K562 (cell line): ENCODE measurements around the gene SHISA7. TPM values are rescaled to one million over a fixed set of nuclear protein-coding genes. Genes with fewer than 3 reads are reported as not detected.

ENCODE experiments used
- DMBX1 ChIP-seq: fragments of 250-450 bp; sonication (Bioruptor Pico); IDR thresholded peaks from 2 replicates; pipeline ENCODE4 v1.8.0; 2022; ENCODE audit warnings: inconsistent platforms, mild to moderate bottlenecking, moderate library complexity, borderline replicate concordance
- ETV6 ChIP-seq, 3 experiments: fragments of 150-350 bp in 1 of 3; sonication (generic) in 1 of 3; formaldehyde crosslinking in 1 of 3; IDR thresholded peaks; 2 replicates each; pipeline versions ENCODE4 v1.6.1 to v1.8.0; 2014 to 2022; ENCODE audit warnings: borderline replicate concordance in 2 of 3, low read depth in 2 of 3, antibody characterized with exemption in 1 of 3, low read length in 1 of 3, mild to moderate bottlenecking in 1 of 3, missing genetic modification reagents in 1 of 3
- IFI16 ChIP-seq: fragments of 250-450 bp; sonication (Bioruptor Pico); IDR thresholded peaks from 2 replicates; pipeline ENCODE4 v2.1.2; 2022; ENCODE audit warnings: mild to moderate bottlenecking, inconsistent platforms
- JUND ChIP-seq, 2 experiments: IDR thresholded peaks; 2 replicates in 1 of 2; 3 replicates in 1 of 2; pipeline ENCODE4 v1.6.1; 2011; ENCODE audit warnings: borderline replicate concordance in 2 of 2, low read depth in 2 of 2, low read length in 2 of 2, improper control_type of control experiment in 1 of 2, missing biosample characterization in 1 of 2, missing genetic modification characterization in 1 of 2, missing genetic modification reagents in 1 of 2
- KHSRP ChIP-seq: fragments of 450-650 bp; IDR thresholded peaks from 2 replicates; pipeline ENCODE4 v1.6.1; 2017
- NCOA2 ChIP-seq, 2 experiments: fragments of 450-650 bp; IDR thresholded peaks; 2 replicates each; pipeline ENCODE4 v1.6.1; 2018; ENCODE audit warnings: mild to moderate bottlenecking in 2 of 2, moderate library complexity in 1 of 2; ENCODE audit not compliant: partially characterized antibody in 2 of 2
- NFYB ChIP-seq: IDR thresholded peaks from 2 replicates; pipeline ENCODE4 v1.6.1; 2011; ENCODE audit warnings: mild to moderate bottlenecking, moderate library complexity; ENCODE audit not compliant: insufficient read length; ENCODE audit errors: extremely low read depth
- NR2C1 ChIP-seq, 2 experiments: fragments of 450-650 bp; IDR thresholded peaks; 2 replicates each; pipeline ENCODE4 v1.6.1; 2017; ENCODE audit warnings: mild to moderate bottlenecking in 2 of 2, antibody characterized with exemption in 1 of 2, inconsistent platforms in 1 of 2, missing compliant biosample characterization in 1 of 2, missing genetic modification characterization in 1 of 2
- NR3C1 ChIP-seq: sonication (generic); formaldehyde crosslinking; IDR thresholded peaks from 2 replicates; pipeline ENCODE4 v1.8.1; 2022; ENCODE audit warnings: missing genetic modification reagents
- RCOR1 ChIP-seq, 2 experiments: IDR thresholded peaks; 2 replicates each; pipeline ENCODE4 v1.6.1; 2012; ENCODE audit warnings: low read depth in 2 of 2, low read length in 2 of 2, borderline replicate concordance in 1 of 2, improper control_type of control experiment in 1 of 2
- SRSF7 ChIP-seq: fragments of 200-400 bp; formaldehyde crosslinking; optimal IDR thresholded peaks from 2 replicates; pipeline ENCODE3; 2017; ENCODE audit warnings: mild to moderate bottlenecking, low read depth, low read length
- TBL1XR1 ChIP-seq, 2 experiments: IDR thresholded peaks; 2 replicates each; pipeline ENCODE4 v1.6.1; 2012; ENCODE audit warnings: improper control_type of control experiment in 2 of 2, low read length in 2 of 2, mild to moderate bottlenecking in 1 of 2
- WHSC1 ChIP-seq: IDR thresholded peaks from one replicate; pipeline ENCODE4 v1.6.1; 2012; ENCODE audit warnings: low read length, control low read depth, inconsistent platforms
- ZNF146 ChIP-seq: IDR thresholded peaks from one replicate; pipeline ENCODE4 v1.6.1; 2018; ENCODE audit warnings: missing compliant biosample characterization; ENCODE audit not compliant: unreplicated experiment
- ZNF197 ChIP-seq: fragments of 200-800 bp; sonication (Bioruptor generic); IDR thresholded peaks from 2 replicates; pipeline ENCODE4 v1.6.1; 2016; ENCODE audit warnings: low read depth, missing genetic modification characterization, missing compliant biosample characterization
- ZNF77 ChIP-seq: fragments of 250-450 bp; sonication (Bioruptor Pico); IDR thresholded peaks from 2 replicates; pipeline ENCODE4 v1.5.0; 2020
- polyA plus RNA-seq, 8 experiments: library from polyadenylated mRNA; depleted of rRNA in 4 of 8; stranded (reverse) in 5 of 8; unstranded in 3 of 8; fragments of >200 nt; fragmentation: Nextera tagmentation in 2 of 8; fragmentation: Illumina TruSeq in 1 of 8; extraction: Ambion mirVana in 2 of 8; extraction: Trizol in 1 of 8; gene quantifications; 2 replicates each; pipeline versions ENCODE4 v1.2.1 to v1.2.3, GENCODE V29; 2011 to 2014; ENCODE audit warnings: inconsistent platforms in 1 of 8, missing spikeins in 1 of 8
- total RNA-seq, 7 experiments: library from RNA; depleted of rRNA in 6 of 7; stranded (reverse); fragments of >200 nt in 6 of 7; fragmentation: Illumina TruSeq in 2 of 7; extraction: Trizol in 2 of 7; gene quantifications; 2 replicates each; pipeline versions ENCODE4 v1.2.1 to v1.2.3, GENCODE V29; 2011 to 2021; ENCODE audit warnings: low replicate concordance in 1 of 7
- TF ChIP-seq, protein P1 (sequence below): IDR thresholded peaks from 2 replicates; pipeline ENCODE4 v1.6.1; 2011; ENCODE audit not compliant: insufficient read length; ENCODE audit errors: extremely low read depth
- TF ChIP-seq, protein P2 (sequence below): IDR thresholded peaks from 3 replicates; pipeline ENCODE4 v1.6.1; 2011; ENCODE audit warnings: borderline replicate concordance, mild to moderate bottlenecking; ENCODE audit not compliant: insufficient read length, insufficient read depth
- TF ChIP-seq, protein P3 (sequence below), 2 experiments: IDR thresholded peaks in 1 of 2; conservative IDR thresholded peaks in 1 of 2; 2 replicates each; pipeline ENCODE4 v1.6.1; 2016; ENCODE audit warnings: low read depth in 2 of 2, mild to moderate bottlenecking in 1 of 2, missing compliant biosample characterization in 1 of 2, missing genetic modification characterization in 1 of 2, moderate library complexity in 1 of 2
- TF ChIP-seq, protein P4 (sequence below): sonication (generic); formaldehyde crosslinking; IDR thresholded peaks from 2 replicates; pipeline ENCODE4 v1.9.0; 2022; ENCODE audit warnings: mild to moderate bottlenecking, missing genetic modification reagents

SHISA7 gene
- total and polyA plus RNA-seq, 9 of the 15 experiments (the other 6 are each of a cell fraction or from before 2014, with no cell fraction given), result 0.01 to 0.40 (median 0.07) TPM

DNA sequence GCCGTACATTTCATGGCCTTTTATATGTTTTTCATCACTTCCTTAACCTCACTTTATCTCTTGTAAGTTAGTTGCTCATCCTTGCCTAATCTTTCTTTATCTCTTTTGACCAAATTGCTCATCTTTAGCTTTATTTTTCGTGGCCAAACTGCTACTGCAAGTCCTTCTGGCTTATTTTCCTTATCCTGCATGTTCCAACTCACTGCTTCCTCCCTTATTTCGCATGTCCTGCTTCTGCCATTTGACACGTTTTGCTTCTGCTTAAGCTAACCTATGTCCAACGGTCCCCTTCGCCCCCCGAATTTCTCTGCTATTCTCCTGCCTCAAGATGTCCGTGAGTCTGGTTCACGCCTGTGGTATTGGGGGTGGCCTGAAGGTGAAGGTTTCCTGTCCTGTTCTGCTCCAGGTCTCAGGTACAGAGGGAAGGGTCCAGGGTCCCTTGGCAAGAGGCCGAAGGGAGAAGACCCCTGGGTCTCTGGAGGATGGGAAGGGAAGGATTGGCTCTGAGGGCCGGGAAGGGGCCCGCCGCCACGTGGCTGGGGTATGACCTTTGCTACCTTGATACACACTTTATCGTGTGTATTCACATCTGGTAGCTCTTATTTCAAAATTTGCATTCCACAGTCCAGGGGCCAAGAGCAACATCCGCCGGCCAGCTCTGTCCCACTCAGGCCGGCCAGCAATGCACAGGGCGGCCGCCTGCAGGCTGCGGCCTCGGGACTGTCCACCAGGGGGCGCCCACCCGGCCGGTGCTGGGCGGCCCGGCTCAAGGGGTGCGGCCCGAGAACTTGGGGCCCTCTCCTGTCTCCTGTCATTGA, 24.3 kb upstream of the SHISA7 start (continued):
- TF ChIP-seq JUND (IDR thresholded peaks at IDR 0.05; ENCODE audit: borderline replicate concordance, low read depth, low read length) (peak; percentile 75), JUND (tag; IDR thresholded peaks at IDR 0.05; ENCODE audit: borderline replicate concordance, low read depth, low read length) (no peak; the same call in 2 of the 3 replicates), KHSRP (no peak; the same call in 1 of the 2 replicates), NR2C1 (IDR thresholded peaks at IDR 0.05) (peak; percentile 71), NR2C1 (tag; IDR thresholded peaks at IDR 0.05) (peak; percentile 55; the same call in 1 of the 2 replicates), SRSF7 (no peak), TBL1XR1 (IDR thresholded peaks at IDR 0.05; ENCODE audit: low read length in 2 of 2) (peak in 1 of 2 experiments; percentile 67; a peak in 1 of 4 replicates), IFI16 (CRISPR knock-in tag) (no peak), DMBX1 (peak; percentile 47; the same call in 1 of the 2 replicates), ZNF146 (CRISPR knock-in tag) (no peak), NR3C1 (CRISPR knock-in tag) (no peak), NFYB (no peak), ZNF197 (CRISPR knock-in tag) (no peak), ETV6 (IDR thresholded peaks at IDR 0.05; ENCODE audit: borderline replicate concordance in 1 of 2, low read depth in 2 of 2, low read length in 1 of 2) (no peak), ETV6 (CRISPR knock-in tag; IDR thresholded peaks at IDR 0.05; ENCODE audit: borderline replicate concordance) (no peak), ZNF77 (CRISPR knock-in tag) (no peak), WHSC1 (no peak), RCOR1 (IDR thresholded peaks at IDR 0.05; ENCODE audit: borderline replicate concordance in 1 of 2, low read depth in 2 of 2, low read length in 2 of 2) (peak in 1 of 2 experiments; percentile 86; a peak in 2 of 4 replicates), NCOA2 (IDR thresholded peaks at IDR 0.05; ENCODE audit: partially characterized antibody in 2 of 2) (no peak)
- TF ChIP-seq, protein P1, sequence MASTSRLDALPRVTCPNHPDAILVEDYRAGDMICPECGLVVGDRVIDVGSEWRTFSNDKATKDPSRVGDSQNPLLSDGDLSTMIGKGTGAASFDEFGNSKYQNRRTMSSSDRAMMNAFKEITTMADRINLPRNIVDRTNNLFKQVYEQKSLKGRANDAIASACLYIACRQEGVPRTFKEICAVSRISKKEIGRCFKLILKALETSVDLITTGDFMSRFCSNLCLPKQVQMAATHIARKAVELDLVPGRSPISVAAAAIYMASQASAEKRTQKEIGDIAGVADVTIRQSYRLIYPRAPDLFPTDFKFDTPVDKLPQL, result no peak
- TF ChIP-seq, protein P2, sequence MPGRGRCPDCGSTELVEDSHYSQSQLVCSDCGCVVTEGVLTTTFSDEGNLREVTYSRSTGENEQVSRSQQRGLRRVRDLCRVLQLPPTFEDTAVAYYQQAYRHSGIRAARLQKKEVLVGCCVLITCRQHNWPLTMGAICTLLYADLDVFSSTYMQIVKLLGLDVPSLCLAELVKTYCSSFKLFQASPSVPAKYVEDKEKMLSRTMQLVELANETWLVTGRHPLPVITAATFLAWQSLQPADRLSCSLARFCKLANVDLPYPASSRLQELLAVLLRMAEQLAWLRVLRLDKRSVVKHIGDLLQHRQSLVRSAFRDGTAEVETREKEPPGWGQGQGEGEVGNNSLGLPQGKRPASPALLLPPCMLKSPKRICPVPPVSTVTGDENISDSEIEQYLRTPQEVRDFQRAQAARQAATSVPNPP, result no peak
- TF ChIP-seq, protein P3, sequence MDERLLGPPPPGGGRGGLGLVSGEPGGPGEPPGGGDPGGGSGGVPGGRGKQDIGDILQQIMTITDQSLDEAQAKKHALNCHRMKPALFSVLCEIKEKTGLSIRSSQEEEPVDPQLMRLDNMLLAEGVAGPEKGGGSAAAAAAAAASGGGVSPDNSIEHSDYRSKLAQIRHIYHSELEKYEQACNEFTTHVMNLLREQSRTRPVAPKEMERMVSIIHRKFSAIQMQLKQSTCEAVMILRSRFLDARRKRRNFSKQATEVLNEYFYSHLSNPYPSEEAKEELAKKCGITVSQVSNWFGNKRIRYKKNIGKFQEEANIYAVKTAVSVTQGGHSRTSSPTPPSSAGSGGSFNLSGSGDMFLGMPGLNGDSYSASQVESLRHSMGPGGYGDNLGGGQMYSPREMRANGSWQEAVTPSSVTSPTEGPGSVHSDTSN (CRISPR knock-in tag; IDR thresholded peaks at IDR 0.05; ENCODE audit: low read depth), result no peak
- TF ChIP-seq, protein P3 (tag; conservative IDR thresholded peaks at IDR 0.05; ENCODE audit: low read depth), result no peak
- TF ChIP-seq, protein P4, sequence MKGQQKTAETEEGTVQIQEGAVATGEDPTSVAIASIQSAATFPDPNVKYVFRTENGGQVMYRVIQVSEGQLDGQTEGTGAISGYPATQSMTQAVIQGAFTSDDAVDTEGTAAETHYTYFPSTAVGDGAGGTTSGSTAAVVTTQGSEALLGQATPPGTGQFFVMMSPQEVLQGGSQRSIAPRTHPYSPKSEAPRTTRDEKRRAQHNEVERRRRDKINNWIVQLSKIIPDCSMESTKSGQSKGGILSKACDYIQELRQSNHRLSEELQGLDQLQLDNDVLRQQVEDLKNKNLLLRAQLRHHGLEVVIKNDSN (CRISPR knock-in tag), result peak; percentile 47; the same call in 1 of the 2 replicates
